ENCODE results near the gene FADS3.

GRCh38 chr11:61836193-61836592 is 55.2 kb downstream of the FADS3 start:
- TF ChIP-seq CTCF (IDR thresholded peaks at IDR 0.05; ENCODE audit: extremely low read depth in 1 of 2, insufficient read depth in 1 of 2, low read depth in 1 of 2, low read length in 2 of 2) (no peak), POLR2AphosphoS5 (IDR thresholded peaks at IDR 0.05; ENCODE audit: insufficient read depth, low read depth, low read length) (no peak)
